H1 (cell line): ENCODE data around the gene POLE4. TPM values are rescaled to one million over a fixed set of nuclear protein-coding genes. Genes with fewer than 3 reads are reported as not detected.

Experiments
- CTCF ChIA-PET: fragments of 300-600 bp; sonication (Branson Sonifier 250); formaldehyde crosslinking; loops from one replicate; lab custom pipeline; 2021; ENCODE audit not compliant: partially characterized antibody; lab: Charles Lee
- POLR2A ChIA-PET: fragments of 300-600 bp; sonication (Branson Sonifier 250); formaldehyde crosslinking; loops from one replicate; lab custom pipeline; 2021; ENCODE audit warnings: inconsistent platforms; ENCODE audit not compliant: partially characterized antibody; lab: Charles Lee
- DNase-seq, 2 experiments: peaks; one replicate each; pipeline versions ENCODE4 v3.0.0 to v3.0.0-alpha.2; 2010 to 2022; ENCODE audit warnings: low spot score in 2 of 2, low read depth in 1 of 2, mixed read lengths in 1 of 2
- FAIRE-seq: peaks from 2 replicates; lab custom pipeline; 2011; peaks lifted over from hg19 to GRCh38; lab: Jason Lieb, UNC
- H2AFZ ChIP-seq: 2 replicates; pipeline ENCODE4 v1.8.1; 2012; ENCODE audit warnings: low read length, inconsistent platforms
- H2AK5ac ChIP-seq: 2 replicates; pipeline ENCODE4 v1.6.1; 2013; ENCODE audit warnings: low read depth, low read length
- H2BK120ac ChIP-seq: replicated peaks from 2 replicates; pipeline ENCODE3; 2013; ENCODE audit warnings: low read depth, low read length, inconsistent platforms
- H2BK12ac ChIP-seq: 2 replicates; pipeline ENCODE4 v1.6.1; 2013; ENCODE audit warnings: low read depth, low read length
- H2BK15ac ChIP-seq: 2 replicates; pipeline ENCODE4 v1.6.1; 2013; ENCODE audit warnings: low read length
- H2BK20ac ChIP-seq: 2 replicates; pipeline ENCODE4 v1.6.1; 2013; ENCODE audit warnings: low read length
- H2BK5ac ChIP-seq: 2 replicates; pipeline ENCODE4 v1.6.1; 2013; ENCODE audit warnings: low read depth, low read length
- H3K14ac ChIP-seq: 2 replicates; pipeline ENCODE4 v1.6.1; 2013; ENCODE audit warnings: inconsistent platforms; ENCODE audit not compliant: insufficient read length
- H3K18ac ChIP-seq: 2 replicates; pipeline ENCODE4 v1.6.1; 2013; ENCODE audit warnings: low read length; ENCODE audit errors: extremely low read depth
- H3K23ac ChIP-seq: 2 replicates; pipeline ENCODE4 v1.6.1; 2013; ENCODE audit warnings: inconsistent platforms; ENCODE audit not compliant: insufficient read length
- H3K23me2 ChIP-seq: 2 replicates; pipeline ENCODE4 v1.6.1; 2013; ENCODE audit warnings: low read depth, low read length
- H3K27ac ChIP-seq: 2 replicates; pipeline ENCODE4 v1.6.1; 2011; ENCODE audit warnings: low read depth, low read length, inconsistent platforms
- H3K27me3 ChIP-seq, 4 experiments: replicated peaks in 1 of 4; 1 replicate in 1 of 4; 2 replicates in 3 of 4; pipeline versions ENCODE4 v1.6.1 to v1.8.1; 2011 to 2013; ENCODE audit warnings: low read length in 3 of 4, mild to moderate bottlenecking in 3 of 4, inconsistent platforms in 2 of 4, mixed read lengths in 2 of 4, moderate library complexity in 1 of 4; ENCODE audit not compliant: control insufficient read depth in 3 of 4, insufficient read depth in 3 of 4; ENCODE audit errors: extremely low read depth in 1 of 4
- H3K36me3 ChIP-seq, 4 experiments: 2 replicates each; pipeline versions ENCODE4 v1.6.1 to v1.8.1; 2011 to 2013; ENCODE audit warnings: mild to moderate bottlenecking in 4 of 4, low read length in 3 of 4, moderate library complexity in 2 of 4, control low read depth in 1 of 4, inconsistent platforms in 1 of 4; ENCODE audit not compliant: insufficient read depth in 4 of 4, control insufficient read depth in 2 of 4
- H3K4ac ChIP-seq: replicated peaks from 2 replicates; pipeline ENCODE3; 2013; ENCODE audit warnings: low read length, low read depth, mixed read lengths, inconsistent platforms; ENCODE audit not compliant: insufficient read length
- H3K4me1 ChIP-seq, 4 experiments: replicated peaks in 1 of 4; 1 replicate in 1 of 4; 2 replicates in 3 of 4; pipeline versions ENCODE4 v1.6.1 to v1.8.1; 2011 to 2013; ENCODE audit warnings: low read length in 3 of 4, inconsistent platforms in 2 of 4, mixed read lengths in 1 of 4; ENCODE audit not compliant: insufficient read depth in 4 of 4, control insufficient read depth in 3 of 4
- H3K4me2 ChIP-seq, 2 experiments: 2 replicates each; pipeline versions ENCODE4 v1.6.1 to v1.8.1; 2011 to 2013; ENCODE audit warnings: low read depth in 2 of 2, low read length in 2 of 2, control low read depth in 1 of 2, inconsistent platforms in 1 of 2, mild to moderate bottlenecking in 1 of 2; ENCODE audit not compliant: insufficient read depth in 1 of 2
- H3K4me3 ChIP-seq, 4 experiments: fragments of 200-600, 300-600 bp in 1 of 4; sonication (generic), shearing (Covaris generic), sonication (Bioruptor Twin) in 1 of 4; 2 replicates each; pipeline versions ENCODE4 v1.5.1 to v1.8.1; 2011 to 2016; ENCODE audit warnings: low read length in 4 of 4, low read depth in 3 of 4, control low read depth in 2 of 4, inconsistent platforms in 2 of 4, mild to moderate bottlenecking in 2 of 4, mixed read lengths in 1 of 4, moderate library complexity in 1 of 4; ENCODE audit not compliant: insufficient read depth in 2 of 4; ENCODE audit errors: extremely low read depth in 1 of 4
- H3K56ac ChIP-seq: replicated peaks from 2 replicates; pipeline ENCODE3; 2013; ENCODE audit warnings: low read depth, mild to moderate bottlenecking, mixed read lengths, low read length, inconsistent platforms; ENCODE audit not compliant: insufficient read length
- H3K79me1 ChIP-seq: 2 replicates; pipeline ENCODE4 v1.6.1; 2013; ENCODE audit warnings: low read depth, low read length, control low read depth
- H3K79me2 ChIP-seq, 2 experiments: 2 replicates each; pipeline versions ENCODE4 v1.6.1 to v1.8.1; 2012 to 2013; ENCODE audit warnings: low read length in 2 of 2, mild to moderate bottlenecking in 2 of 2, inconsistent platforms in 1 of 2; ENCODE audit not compliant: insufficient read depth in 2 of 2, control insufficient read depth in 1 of 2
- H3K9ac ChIP-seq, 4 experiments: replicated peaks in 1 of 4; 1 replicate in 1 of 4; 2 replicates in 3 of 4; pipeline versions ENCODE4 v1.6.1 to v1.8.1; 2011 to 2013; ENCODE audit warnings: low read depth in 3 of 4, low read length in 3 of 4, control low read depth in 2 of 4, mild to moderate bottlenecking in 2 of 4, moderate library complexity in 2 of 4, inconsistent platforms in 1 of 4; ENCODE audit errors: extremely low read depth in 1 of 4
- H3K9me3 ChIP-seq, 2 experiments: 2 replicates each; pipeline versions ENCODE4 v1.6.1 to v1.8.1; 2012 to 2013; ENCODE audit warnings: mild to moderate bottlenecking in 2 of 2, moderate library complexity in 2 of 2, control low read depth in 1 of 2, inconsistent platforms in 1 of 2, low read depth in 1 of 2, low read length in 1 of 2, mixed read lengths in 1 of 2; ENCODE audit not compliant: insufficient read depth in 2 of 2
- H4K20me1 ChIP-seq, 2 experiments: replicated peaks in 1 of 2; 2 replicates each; pipeline versions ENCODE3 to v1.8.1; 2011 to 2013; ENCODE audit warnings: inconsistent platforms in 2 of 2, low read length in 2 of 2, mild to moderate bottlenecking in 1 of 2; ENCODE audit not compliant: insufficient read depth in 2 of 2, control insufficient read depth in 1 of 2
- H4K5ac ChIP-seq: 2 replicates; pipeline ENCODE4 v1.6.1; 2013; ENCODE audit warnings: low read length, low read depth, mixed read lengths, inconsistent platforms; ENCODE audit not compliant: insufficient read length
- H4K8ac ChIP-seq: 2 replicates; pipeline ENCODE4 v1.8.0; 2013; ENCODE audit warnings: mild to moderate bottlenecking, moderate library complexity, low read length, inconsistent platforms; ENCODE audit not compliant: insufficient read depth; ENCODE audit errors: extremely low read depth
- H4K91ac ChIP-seq: replicated peaks from 2 replicates; pipeline ENCODE3; 2013; ENCODE audit warnings: low read length, mixed read lengths, inconsistent platforms; ENCODE audit not compliant: insufficient read length
- CHD2 ChIP-seq: IDR thresholded peaks from 2 replicates; pipeline ENCODE4 v1.6.1; 2012; ENCODE audit warnings: low read length, improper control_type of control experiment
- EZH2 ChIP-seq: fragments of 200-600 bp; sonication (generic); IDR thresholded peaks from 2 replicates; pipeline ENCODE4 v1.7.1; 2012; ENCODE audit warnings: low read depth, mild to moderate bottlenecking, moderate library complexity, low read length, inconsistent platforms; ENCODE audit not compliant: severe bottlenecking
- GABPA ChIP-seq: IDR thresholded peaks from 2 replicates; pipeline ENCODE4 v1.6.1; 2011; ENCODE audit warnings: mild to moderate bottlenecking, low read length, moderate library complexity, borderline replicate concordance; ENCODE audit not compliant: insufficient read depth
- GTF2F1 ChIP-seq: IDR thresholded peaks from 2 replicates; pipeline ENCODE4 v1.6.1; 2012; ENCODE audit warnings: low read depth, low read length, improper control_type of control experiment, borderline replicate concordance
- HDAC6 ChIP-seq: IDR thresholded peaks from one replicate; pipeline ENCODE4 v1.7.1; 2012; ENCODE audit warnings: low read depth, mild to moderate bottlenecking, inconsistent platforms, low read length, moderate library complexity
- KDM5A ChIP-seq: fragments of 200-600 bp; IDR thresholded peaks from 2 replicates; pipeline ENCODE4 v1.7.1; 2012; ENCODE audit warnings: mild to moderate bottlenecking, low read length, inconsistent platforms, mixed read lengths
- POU5F1 ChIP-seq: IDR thresholded peaks from 2 replicates; pipeline ENCODE4 v1.6.1; 2011; ENCODE audit warnings: low read depth, mild to moderate bottlenecking, low read length, moderate library complexity
- RXRA ChIP-seq: IDR thresholded peaks from 2 replicates; pipeline ENCODE4 v1.6.1; 2011; ENCODE audit warnings: low read depth, mild to moderate bottlenecking, low read length, moderate library complexity; ENCODE audit not compliant: insufficient read depth
- SIRT6 ChIP-seq: IDR thresholded peaks from one replicate; pipeline ENCODE4 v1.7.1; 2012; ENCODE audit warnings: low read length, inconsistent platforms
- SRF ChIP-seq: IDR thresholded peaks from 2 replicates; pipeline ENCODE4 v1.6.1; 2011; ENCODE audit warnings: mild to moderate bottlenecking, low read depth, low read length, moderate library complexity
- TAF7 ChIP-seq: optimal IDR thresholded peaks from 2 replicates; pipeline ENCODE3; 2011; ENCODE audit warnings: low read depth, mild to moderate bottlenecking, inconsistent platforms, low read length, moderate library complexity, borderline replicate concordance
- TBP ChIP-seq: IDR thresholded peaks from 2 replicates; pipeline ENCODE4 v1.6.1; 2011; ENCODE audit warnings: low read depth, low read length, improper control_type of control experiment
- TCF12 ChIP-seq: IDR thresholded peaks from 2 replicates; pipeline ENCODE4 v1.6.1; 2011; ENCODE audit warnings: low read depth, mild to moderate bottlenecking, low read length
- WGBS, 2 experiments: shearing (Covaris generic) in 1 of 2; methylation state at CpG; one replicate each; pipeline versions ENCODE4 v1.1.6 to v1.1.7; 2013 to 2015; ENCODE audit warnings: low lambda C conversion rate in 2 of 2, mixed read lengths in 2 of 2, inconsistent platforms in 1 of 2, low coverage in 1 of 2, missing lambda C conversion rate in 1 of 2; ENCODE audit not compliant: insufficient replicate concordance in 2 of 2, insufficient coverage in 1 of 2, insufficient read length in 1 of 2; ENCODE audit errors: extremely low coverage in 1 of 2, missing lambda C conversion rate in 1 of 2; 5-methylcytosine and 5-hydroxymethylcytosine counted together
- polyA plus RNA-seq, 7 experiments: library from polyadenylated mRNA; depleted of rRNA in 3 of 7; stranded (reverse) in 5 of 7; unstranded in 2 of 7; fragments of >200 nt in 5 of 7; fragments of 200-250 nt in 2 of 7; gene quantifications; 1 replicate in 5 of 7; 2 replicates in 1 of 7; 4 replicates in 1 of 7; pipeline versions ENCODE4 v1.2.1 to v1.2.3, GENCODE V29; 2011 to 2013; ENCODE audit warnings: missing spikeins in 2 of 7, mixed read lengths in 2 of 7
- total RNA-seq: library from RNA; stranded (reverse); fragmentation: NEBNext Ultra II Directional; extraction: Animal tissue kit (Norgen Biotek cat#: 25700); gene quantifications from 2 replicates; pipeline ENCODE4 v1.2.1, GENCODE V29; 2021
- TF ChIP-seq, protein P1 (sequence below): IDR thresholded peaks from 2 replicates; pipeline ENCODE4 v1.6.1; 2011; ENCODE audit warnings: low read depth, mild to moderate bottlenecking, low read length; ENCODE audit not compliant: insufficient read depth

POLE4 gene
- total and polyA plus RNA-seq, 2 of the 8 experiments (the other 6 are each of a cell fraction or from before 2014, with no cell fraction given), result 16.7 to 44.7 TPM

DNA sequence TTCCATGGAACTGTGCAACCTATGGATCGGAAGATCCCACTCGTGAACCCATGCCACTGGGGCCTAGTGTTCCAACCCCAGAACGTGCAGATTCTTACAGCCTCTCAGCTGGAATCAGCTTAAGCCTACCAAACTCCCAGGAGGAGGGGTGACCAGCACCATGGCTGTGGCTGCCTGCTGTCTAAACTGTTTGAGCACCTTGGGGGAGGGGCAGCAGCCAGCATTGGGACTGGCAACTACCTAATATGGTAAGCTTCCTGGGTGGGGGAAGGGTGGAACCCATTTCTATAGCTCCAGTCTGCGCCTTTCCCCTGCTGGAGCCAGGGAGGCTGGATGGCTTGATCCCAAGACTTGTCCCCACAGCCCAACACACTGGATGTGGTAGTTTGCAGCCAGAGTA lies 10.7 kb upstream of the POLE4 start:
- peaks cover 0 to 9% (median 6%) of the 10 kb centered on the region in 4 experiments; a peak in 4 of 7 replicates for H3K4me1 ChIP-seq
- DNase-seq (peak in 1 of 2 experiments; percentile 54), FAIRE-seq (no peak)
- H4K20me1 ChIP-seq, result no peaks in the 10 kb centered on the region
- no peak overlapping the region for H2BK5ac ChIP-seq
- no peak overlapping the region for H3K9ac ChIP-seq
- no peak overlapping the region for H3K4ac ChIP-seq
- no peak overlapping the region for H2BK120ac ChIP-seq
- no peak overlapping the region for H3K27ac ChIP-seq
- H2BK12ac ChIP-seq, result no peak overlapping the region
- peak overlapping the region; percentile 48; the same call in 1 of the 2 replicates for H4K8ac ChIP-seq
- 84% methylated on average over 4 of the region's 4 CpGs; no CpG with 5 or more reads in 1 of the 2 experiments for WGBS, 2 experiments
- no peaks in the 10 kb centered on the region for H3K79me2 ChIP-seq
- H3K4me2 ChIP-seq, result peak overlapping the region in 1 of 2 experiments; percentile 43; a peak in 2 of 4 replicates
- H3K23me2 ChIP-seq, result no peaks in the 10 kb centered on the region
- H3K4me3 ChIP-seq, result 0 out of 8 replicates have a peak overlapping the region, but pooled peaks of 1 of the 4 experiments have one; percentile 14
- no peak overlapping the region for H3K14ac ChIP-seq
- POLR2A ChIA-PET, result interaction anchor here (1.0 to 1.9 kb wide), 6 partner anchors 10 to 111 kb away, joined by 3 to 6 read pairs (median 3); no protein-coding TSS in a partner anchor
- H3K18ac ChIP-seq, result no peak overlapping the region
- H2BK15ac ChIP-seq, result no peak overlapping the region; the same call in 1 of the 2 replicates
- peak overlapping the region; percentile 94; the same call in 1 of the 2 replicates for H2AFZ ChIP-seq
- H3K23ac ChIP-seq, result no peak overlapping the region
- H4K5ac ChIP-seq, result no peak overlapping the region
- no peak overlapping the region for H3K56ac ChIP-seq
- no peaks in the 10 kb centered on the region for H3K36me3 ChIP-seq
- no peak overlapping the region for H2BK20ac ChIP-seq
- CTCF ChIA-PET, result no interaction called here
- no peaks in the 10 kb centered on the region for H3K79me1 ChIP-seq
- peaks cover 0 to 1% of the 10 kb centered on the region in 2 experiments; a peak in 1 of 4 replicates for H3K9me3 ChIP-seq
- no peaks in the 10 kb centered on the region for H3K27me3 ChIP-seq
- H4K91ac ChIP-seq, result no peak overlapping the region
- no peak overlapping the region for H2AK5ac ChIP-seq
- TF ChIP-seq GABPA (no peak), HDAC6 (no peak), CHD2 (peak; percentile 30; the same call in 1 of the 2 replicates), RXRA (no peak), TCF12 (0 out of 2 replicates have a peak, but pooled peaks have one; percentile 16), TAF7 (no peak), SIRT6 (no peak), GTF2F1 (no peak), TBP (no peak), SRF (peak; percentile 98), KDM5A (no peak), EZH2 (no peak), POU5F1 (no peak)
- TF ChIP-seq, protein P1, sequence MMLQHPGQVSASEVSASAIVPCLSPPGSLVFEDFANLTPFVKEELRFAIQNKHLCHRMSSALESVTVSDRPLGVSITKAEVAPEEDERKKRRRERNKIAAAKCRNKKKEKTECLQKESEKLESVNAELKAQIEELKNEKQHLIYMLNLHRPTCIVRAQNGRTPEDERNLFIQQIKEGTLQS, result no peak
